Mucosa of rectum (tissue), 2 donors: ENCODE measurements around the gene S100Z.
"Not testable (repeated sequence)": the region's sequence is repeated elsewhere in the genome, so short reads cannot be mapped to it uniquely, and the experiment has no call there.

Experiments used
- H3K27ac ChIP-seq, 2 donors: one replicate each; pipeline ENCODE4 v1.7.0; 2013; ENCODE audit warnings: inconsistent platforms in 2 of 2, low read depth in 2 of 2, low read length in 2 of 2
- H3K27me3 ChIP-seq, 2 donors: one replicate each; pipeline ENCODE4 v1.7.0; 2013; ENCODE audit warnings: low read length in 2 of 2; ENCODE audit not compliant: control insufficient read depth in 2 of 2, insufficient read depth in 2 of 2
- H3K36me3 ChIP-seq, 2 donors: one replicate each; pipeline ENCODE4 v1.7.0; 2013; ENCODE audit warnings: low read length in 2 of 2; ENCODE audit not compliant: control insufficient read depth in 2 of 2, insufficient read depth in 2 of 2
- H3K4me1 ChIP-seq, 2 donors: one replicate each; pipeline ENCODE4 v1.7.0; 2013; ENCODE audit warnings: low read length in 2 of 2, mild to moderate bottlenecking in 1 of 2; ENCODE audit not compliant: control insufficient read depth in 2 of 2, insufficient read depth in 2 of 2
- H3K4me3 ChIP-seq, 2 donors: one replicate each; pipeline ENCODE4 v1.7.0; 2013; ENCODE audit warnings: low read length in 2 of 2
- H3K9ac ChIP-seq, 2 donors: one replicate each; pipeline ENCODE4 v1.7.0; 2013; ENCODE audit warnings: low read length in 2 of 2, low read depth in 1 of 2, mild to moderate bottlenecking in 1 of 2
- H3K9me3 ChIP-seq, 2 donors: one replicate each; pipeline ENCODE4 v1.7.0; 2013; ENCODE audit warnings: low read length in 2 of 2; ENCODE audit not compliant: control insufficient read depth in 2 of 2
- donor health status: healthy.
- donor health status: Normal muscosa, but diverticular disease.

The S100Z gene

DNA sequence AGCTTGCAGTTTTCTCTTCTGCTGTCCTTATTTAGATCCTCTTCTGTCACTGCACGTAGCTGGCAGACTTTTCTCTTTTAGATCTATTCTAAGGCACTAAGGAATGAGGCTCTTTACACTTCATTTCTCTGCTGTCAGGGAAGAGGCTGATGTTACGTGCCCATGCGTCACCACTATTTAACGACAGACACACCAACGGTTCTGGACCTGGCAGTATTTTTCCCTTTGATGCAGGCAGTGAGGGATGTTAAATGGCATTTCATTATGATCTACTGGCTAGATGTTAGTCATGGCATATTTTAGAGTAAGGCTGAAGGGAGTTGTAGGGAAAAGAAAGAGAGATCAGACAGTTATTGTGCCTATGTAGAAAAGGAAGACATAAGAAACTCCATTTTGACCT lies 94.8 kb downstream of the S100Z start:
- Histone ChIP-seq H3K27me3 (peaks cover 0 to 3% of the 10 kb centered on the region in 2 donors), H3K4me3 (no peak overlapping the region), H3K9me3 (no peaks in the 10 kb centered on the region), H3K4me1 (no peaks in the 10 kb centered on the region), H3K27ac (no peak overlapping the region), H3K9ac (no peak overlapping the region), H3K36me3 (no peaks in the 10 kb centered on the region)

DNA sequence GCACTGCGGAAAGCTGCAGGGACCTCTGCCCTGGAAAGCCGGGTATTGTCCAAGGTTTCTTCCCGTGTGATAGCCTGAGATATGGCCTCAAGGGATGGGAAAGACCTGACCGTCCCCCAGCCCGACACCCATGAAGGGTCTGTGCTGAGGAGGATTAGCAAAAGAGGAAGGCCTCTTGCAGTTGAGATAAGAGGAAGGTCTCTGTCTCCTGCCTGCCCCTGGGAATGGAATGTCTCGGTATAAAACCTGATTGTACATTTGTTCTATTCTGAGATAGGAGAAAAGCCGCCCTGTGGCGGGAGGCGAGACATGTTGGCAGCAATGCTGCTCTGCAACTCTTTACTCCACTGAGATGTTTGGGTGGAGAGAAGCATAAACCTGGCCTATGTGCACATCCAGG lies 95.4 kb downstream of the S100Z start:
- not testable (repeated sequence) for H3K4me1 ChIP-seq, H3K36me3 ChIP-seq, H3K9ac ChIP-seq, H3K4me3 ChIP-seq, H3K27ac ChIP-seq, H3K27me3 ChIP-seq, H3K9me3 ChIP-seq

DNA sequence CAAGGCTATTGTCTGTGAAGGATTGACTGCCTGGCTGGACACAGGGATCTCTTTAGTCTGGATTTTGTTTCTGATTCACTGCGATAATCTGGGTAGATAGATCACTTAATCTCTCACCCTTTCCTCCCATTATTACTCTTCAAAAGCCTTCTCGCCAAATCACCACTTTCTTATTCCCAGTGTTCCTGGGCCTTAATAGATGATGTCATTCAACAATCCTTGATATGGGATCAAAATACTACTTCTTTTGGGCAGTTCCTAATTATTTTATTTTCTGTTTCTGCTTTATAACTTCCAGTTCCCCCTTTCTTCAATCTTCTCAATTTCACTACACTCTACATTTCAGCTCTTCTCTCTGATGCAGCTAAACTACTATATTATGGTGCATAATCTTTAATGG lies 96.3 kb downstream of the S100Z start:
- Histone ChIP-seq H3K27ac (no peak overlapping the region), H3K4me3 (no peak overlapping the region), H3K9me3 (no peaks in the 10 kb centered on the region), H3K27me3 (peaks cover under 1 to 3% of the 10 kb centered on the region in 2 donors), H3K36me3 (no peaks in the 10 kb centered on the region), H3K9ac (no peak overlapping the region), H3K4me1 (no peaks in the 10 kb centered on the region)

- H3K27me3 ChIP-seq, result peaks cover 3 to 7% of the 10 kb centered on the region in 2 donors
- no peaks in the 10 kb centered on the region for H3K9me3 ChIP-seq
- no peak overlapping the region for H3K9ac ChIP-seq
- H3K4me3 ChIP-seq, result no peak overlapping the region
- H3K27ac ChIP-seq, result no peak overlapping the region
- no peaks in the 10 kb centered on the region for H3K4me1 ChIP-seq
- no peaks in the 10 kb centered on the region for H3K36me3 ChIP-seq
Measured at GRCh38 chr5:76947082-76947503, 97.3 kb downstream of the S100Z start.

- Histone ChIP-seq H3K27me3 (peaks cover 17% of the 10 kb centered on the region in 2 donors), H3K9ac (no peak within 1 kb of the TSS), H3K36me3 (no peaks in the 10 kb centered on the region), H3K9me3 (no peaks in the 10 kb centered on the region), H3K4me1 (no peaks in the 10 kb centered on the region), H3K4me3 (peak within 1 kb of the TSS; percentile 5 to 20), H3K27ac (no peak within 1 kb of the TSS)
Measured at GRCh38 chr5:76952795-76953536, 103.2 kb downstream of the S100Z start, which contains the start of gene CRHBP. Gene CRHBP (plus strand): TSS chr5:76953045. CDS start chr5:76953135, 90 bp downstream.

DNA sequence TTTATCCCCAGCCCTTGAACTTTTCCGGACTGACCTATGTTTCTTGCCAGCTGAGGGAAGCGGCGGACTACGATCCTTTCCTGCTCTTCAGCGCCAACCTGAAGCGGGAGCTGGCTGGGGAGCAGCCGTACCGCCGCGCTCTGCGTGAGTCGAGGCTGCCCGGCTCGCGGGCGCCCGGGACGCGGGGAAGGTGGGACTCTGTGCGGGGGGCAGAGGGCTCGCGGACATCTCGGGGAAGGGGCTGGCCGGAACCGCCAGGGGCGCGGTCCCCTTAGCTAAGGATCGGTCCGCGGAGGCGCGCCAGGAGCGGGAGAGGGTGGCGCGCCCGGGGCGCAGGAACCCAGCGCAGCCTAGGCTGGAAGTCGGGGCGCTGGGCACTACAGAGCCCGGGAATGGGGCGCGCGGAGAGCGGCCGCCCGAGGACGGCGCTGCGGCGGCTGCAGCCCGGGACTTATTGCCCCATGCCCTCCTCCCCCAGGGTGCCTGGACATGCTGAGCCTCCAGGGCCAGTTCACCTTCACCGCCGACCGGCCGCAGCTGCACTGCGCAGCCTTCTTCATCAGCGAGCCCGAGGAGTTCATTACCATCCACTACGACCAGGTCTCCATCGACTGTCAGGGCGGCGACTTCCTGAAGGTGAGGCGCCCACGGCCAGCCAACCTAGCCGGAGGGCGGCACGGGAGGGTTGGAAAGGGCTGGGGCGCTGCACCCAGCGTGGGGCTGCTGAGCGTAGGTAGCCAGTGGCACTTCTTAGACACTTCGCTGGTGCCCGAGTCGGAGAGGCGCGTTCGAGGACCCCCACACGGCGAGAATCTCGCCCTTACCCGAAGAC lies 104.0 kb downstream of the S100Z start:
- Histone ChIP-seq H3K4me1 (no peaks in the 10 kb centered on the region), H3K4me3 (peak overlapping the region; percentile 5 to 20), H3K27ac (no peak overlapping the region), H3K36me3 (no peaks in the 10 kb centered on the region), H3K9ac (no peak overlapping the region), H3K27me3 (peaks cover 17% of the 10 kb centered on the region in 2 donors), H3K9me3 (no peaks in the 10 kb centered on the region)

DNA sequence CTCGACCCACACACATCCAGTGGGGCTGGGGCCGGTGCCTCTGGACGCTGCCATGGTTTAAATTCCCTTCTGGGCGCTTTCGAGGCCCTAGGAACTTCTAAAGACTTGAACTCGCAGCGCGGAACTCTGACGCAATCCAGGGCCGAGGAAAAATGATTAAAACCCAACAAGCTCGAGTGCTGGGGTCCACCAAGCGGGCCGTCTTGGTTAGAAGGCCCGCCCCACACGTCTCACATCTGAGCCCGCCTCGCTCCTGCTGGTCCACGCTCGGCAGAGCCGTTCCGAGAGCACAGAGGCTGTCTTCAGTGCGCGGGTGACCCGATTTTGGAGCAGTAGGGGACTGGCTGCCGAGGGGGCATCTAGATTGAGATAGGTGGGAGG lies 104.6 kb downstream of the S100Z start:
- H3K9me3 ChIP-seq, result no peaks in the 10 kb centered on the region
- no peak overlapping the region for H3K4me3 ChIP-seq
- no peak overlapping the region for H3K9ac ChIP-seq

DNA sequence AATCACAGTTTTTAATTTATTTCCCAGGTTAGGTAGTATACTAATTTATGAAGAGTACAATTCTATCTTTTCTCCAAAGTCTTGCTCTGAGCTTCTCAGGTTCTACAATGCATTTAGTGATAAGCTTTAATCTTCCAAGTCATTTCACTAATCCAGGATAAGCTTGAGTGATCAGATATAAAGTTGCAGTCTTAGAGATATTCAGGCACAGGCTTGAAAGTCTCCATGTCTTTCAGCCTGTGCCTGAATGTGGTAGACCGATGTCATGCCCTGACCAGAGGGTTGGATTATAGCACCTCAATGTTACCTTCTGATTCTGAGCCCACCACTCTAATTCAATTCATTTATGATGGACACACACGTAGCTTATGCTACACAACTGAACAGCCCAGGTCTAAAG lies 106.2 kb downstream of the S100Z start:
- Histone ChIP-seq H3K4me1 (no peaks in the 10 kb centered on the region), H3K9me3 (no peaks in the 10 kb centered on the region), H3K9ac (no peak overlapping the region), H3K4me3 (no peak overlapping the region), H3K27ac (no peak overlapping the region), H3K36me3 (no peaks in the 10 kb centered on the region), H3K27me3 (peaks cover 19% of the 10 kb centered on the region in 2 donors)

More for the DNA sequence above, 104.6 kb downstream of the S100Z start:
- no peaks in the 10 kb centered on the region for H3K4me1 ChIP-seq
- no peak overlapping the region for H3K27ac ChIP-seq
- H3K27me3 ChIP-seq, result peaks cover 17% of the 10 kb centered on the region in 2 donors
- H3K36me3 ChIP-seq, result no peaks in the 10 kb centered on the region

DNA sequence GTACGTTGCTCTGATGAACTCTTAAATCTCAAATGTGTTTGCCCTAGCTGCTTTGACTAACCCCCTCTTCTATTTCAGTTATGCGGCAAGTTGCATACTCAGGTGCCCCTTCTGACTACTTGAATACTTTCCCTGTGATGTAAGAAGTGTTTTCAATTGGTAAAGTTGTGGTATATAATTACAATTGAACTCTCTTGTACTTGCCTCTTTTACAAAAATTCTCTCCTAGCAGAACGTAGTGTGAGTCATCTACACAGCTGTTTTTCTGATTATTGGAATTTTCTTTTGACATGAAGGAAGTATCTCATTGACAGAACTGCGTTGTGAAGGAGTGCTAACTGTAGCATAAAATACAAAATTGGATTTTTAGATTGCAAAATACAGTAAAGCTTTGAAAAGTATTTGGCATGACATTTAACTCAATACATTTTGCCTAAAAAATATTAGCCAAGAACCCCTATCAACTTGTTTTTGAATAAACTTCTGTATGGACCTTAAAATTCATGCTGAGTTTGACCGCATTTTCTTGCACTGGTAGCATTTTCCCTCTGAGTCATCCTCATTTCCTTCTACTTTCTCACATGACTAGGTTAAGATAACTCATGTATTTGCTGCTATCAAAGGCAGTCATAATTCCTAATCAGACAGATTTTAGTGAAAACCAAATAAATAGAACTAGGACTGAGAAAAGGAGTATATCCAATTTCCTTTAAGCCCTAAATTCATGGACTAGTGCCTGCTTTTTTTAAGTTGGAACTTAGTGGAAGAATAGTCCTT lies 109.4 kb downstream of the S100Z start:
- Histone ChIP-seq H3K4me3 (no peak overlapping the region), H3K27ac (peak overlapping the region in 1 of 2 donors; percentile 28), H3K4me1 (no peaks in the 10 kb centered on the region), H3K27me3 (peaks cover 5 to 6% of the 10 kb centered on the region in 2 donors), H3K9ac (no peak overlapping the region), H3K36me3 (no peaks in the 10 kb centered on the region), H3K9me3 (no peaks in the 10 kb centered on the region)
